ENCODE data around the gene C1orf159. TPM values are rescaled to one million over a fixed set of nuclear protein-coding genes. Genes with fewer than 3 reads are reported as not detected.

Gene C1orf159
- total RNA-seq, 2 experiments from 2014 or later, result 24.5 to 26.8 TPM

- no peaks in the 10 kb centered on the region for H3K36me3 Mint-ChIP-seq (ENCODE audit: low read depth)
- H3K4me3 Mint-ChIP-seq, result no peak overlapping the region
- CTCF ChIA-PET, result no interaction called here
- no peaks in the 10 kb centered on the region for H3K9me3 Mint-ChIP-seq (ENCODE audit: insufficient read depth)
- POLR2A ChIA-PET, result no interaction called here
- H3K4me1 Mint-ChIP-seq (ENCODE audit: low read depth), result no peaks in the 10 kb centered on the region
- DNase-seq, result no peak
- no peaks in the 10 kb centered on the region for H3K27me3 Mint-ChIP-seq (ENCODE audit: low read depth)
- ATAC-seq, result no peak
- no peak overlapping the region for H3K27ac Mint-ChIP-seq
Measured at GRCh38 chr1:1085911-1086841, 29.7 kb downstream of the C1orf159 start.

GRCh38 chr1:1085171-1085841 lies 30.6 kb downstream of the C1orf159 start:
- H3K27me3 Mint-ChIP-seq (ENCODE audit: low read depth), result no peaks in the 10 kb centered on the region
- POLR2A ChIA-PET, result no interaction called here
- no peak overlapping the region for H3K4me3 Mint-ChIP-seq
- CTCF ChIA-PET, result no interaction called here
- no peak overlapping the region for H3K27ac Mint-ChIP-seq
- H3K9me3 Mint-ChIP-seq (ENCODE audit: insufficient read depth), result no peaks in the 10 kb centered on the region
- no peaks in the 10 kb centered on the region for H3K4me1 Mint-ChIP-seq (ENCODE audit: low read depth)
- no peaks in the 10 kb centered on the region for H3K36me3 Mint-ChIP-seq (ENCODE audit: low read depth)
- DNase-seq, result no peak
- no peak for ATAC-seq

- ChIA-PET CTCF (no interaction called here), POLR2A (no interaction called here)
- Mint-ChIP-seq H3K9me3 (ENCODE audit: insufficient read depth) (no peaks in the 10 kb centered on the region), H3K4me3 (no peak overlapping the region), H3K27me3 (ENCODE audit: low read depth) (no peaks in the 10 kb centered on the region), H3K4me1 (ENCODE audit: low read depth) (peaks cover 2% of the 10 kb centered on the region), H3K27ac (no peak overlapping the region), H3K36me3 (ENCODE audit: low read depth) (no peaks in the 10 kb centered on the region)
- DNase-seq (no peak), ATAC-seq (no peak)
Measured at GRCh38 chr1:1084372-1085170, 31.3 kb downstream of the C1orf159 start.

- no peak for DNase-seq
- CTCF ChIA-PET, result no interaction called here
Measured at GRCh38 chr1:1083416-1084371, 32.2 kb downstream of the C1orf159 start.

GRCh38 chr1:1082776-1083415 lies 33.0 kb downstream of the C1orf159 start:
- no peaks in the 10 kb centered on the region for H3K36me3 Mint-ChIP-seq (ENCODE audit: low read depth)
- H3K4me1 Mint-ChIP-seq (ENCODE audit: low read depth), result peaks cover 5% of the 10 kb centered on the region
- POLR2A ChIA-PET, result no interaction called here
- no peaks in the 10 kb centered on the region for H3K9me3 Mint-ChIP-seq (ENCODE audit: insufficient read depth)
- ATAC-seq (no peak), DNase-seq (no peak)
- CTCF ChIA-PET, result no interaction called here
- H3K27me3 Mint-ChIP-seq (ENCODE audit: low read depth), result no peaks in the 10 kb centered on the region
- H3K27ac Mint-ChIP-seq, result no peak overlapping the region
- H3K4me3 Mint-ChIP-seq, result no peak overlapping the region

More at GRCh38 chr1:1083416-1084371, 32.2 kb downstream of the C1orf159 start:
- Mint-ChIP-seq H3K9me3 (ENCODE audit: insufficient read depth) (no peaks in the 10 kb centered on the region), H3K27ac (no peak overlapping the region), H3K27me3 (ENCODE audit: low read depth) (no peaks in the 10 kb centered on the region), H3K36me3 (ENCODE audit: low read depth) (no peaks in the 10 kb centered on the region), H3K4me1 (ENCODE audit: low read depth) (peaks cover 5% of the 10 kb centered on the region), H3K4me3 (no peak overlapping the region)
- POLR2A ChIA-PET, result no interaction called here
- ATAC-seq, result no peak

GRCh38 chr1:1082239-1082775 lies 33.6 kb downstream of the C1orf159 start:
- POLR2A ChIA-PET, result no interaction called here
- no peaks in the 10 kb centered on the region for H3K27me3 Mint-ChIP-seq (ENCODE audit: low read depth)
- no peak overlapping the region for H3K27ac Mint-ChIP-seq
- DNase-seq (no peak), ATAC-seq (no peak)
- no peak overlapping the region for H3K4me3 Mint-ChIP-seq
- no peaks in the 10 kb centered on the region for H3K36me3 Mint-ChIP-seq (ENCODE audit: low read depth)
- CTCF ChIA-PET, result no interaction called here
- peaks cover 5% of the 10 kb centered on the region for H3K4me1 Mint-ChIP-seq (ENCODE audit: low read depth)
- no peaks in the 10 kb centered on the region for H3K9me3 Mint-ChIP-seq (ENCODE audit: insufficient read depth)

GRCh38 chr1:1081311-1082238 lies 34.3 kb downstream of the C1orf159 start:
- no peak for ATAC-seq
- no peaks in the 10 kb centered on the region for H3K36me3 Mint-ChIP-seq (ENCODE audit: low read depth)
- POLR2A ChIA-PET, result no interaction called here
- H3K4me1 Mint-ChIP-seq (ENCODE audit: low read depth), result peaks cover 5% of the 10 kb centered on the region
- H3K27ac Mint-ChIP-seq, result no peak overlapping the region
- no peak overlapping the region for H3K4me3 Mint-ChIP-seq
- no peaks in the 10 kb centered on the region for H3K27me3 Mint-ChIP-seq (ENCODE audit: low read depth)
- CTCF ChIA-PET, result no interaction called here
- H3K9me3 Mint-ChIP-seq (ENCODE audit: insufficient read depth), result no peaks in the 10 kb centered on the region
- DNase-seq, result no peak

GRCh38 chr1:1080951-1081310 lies 35.0 kb downstream of the C1orf159 start:
- Mint-ChIP-seq H3K9me3 (ENCODE audit: insufficient read depth) (no peaks in the 10 kb centered on the region), H3K36me3 (ENCODE audit: low read depth) (no peaks in the 10 kb centered on the region), H3K27ac (no peak overlapping the region), H3K4me3 (no peak overlapping the region), H3K4me1 (ENCODE audit: low read depth) (peaks cover 5% of the 10 kb centered on the region), H3K27me3 (ENCODE audit: low read depth) (no peaks in the 10 kb centered on the region)
- DNase-seq (no peak), ATAC-seq (no peak)
- ChIA-PET POLR2A (no interaction called here), CTCF (no interaction called here)

- POLR2A ChIA-PET, result no interaction called here
Measured at GRCh38 chr1:1080122-1080757, 35.6 kb downstream of the C1orf159 start.

More at GRCh38 chr1:1080122-1080757, 35.6 kb downstream of the C1orf159 start:
- no peaks in the 10 kb centered on the region for H3K36me3 Mint-ChIP-seq (ENCODE audit: low read depth)
- no peaks in the 10 kb centered on the region for H3K9me3 Mint-ChIP-seq (ENCODE audit: insufficient read depth)
- H3K4me3 Mint-ChIP-seq, result no peak overlapping the region
- H3K27ac Mint-ChIP-seq, result no peak overlapping the region
- peaks cover 5% of the 10 kb centered on the region for H3K4me1 Mint-ChIP-seq (ENCODE audit: low read depth)
- no peak for DNase-seq
- peak; percentile 35 for ATAC-seq
- CTCF ChIA-PET, result interaction anchor here (1.1 to 1.3 kb wide), 2 partner anchors 16 to 211 kb away, joined by 3 to 4 read pairs; no protein-coding TSS in a partner anchor
- no peaks in the 10 kb centered on the region for H3K27me3 Mint-ChIP-seq (ENCODE audit: low read depth)

Data from activated CD8-positive, alpha-beta T cell treated with anti-CD3 and anti-CD28 coated beads, Interleukin-2, amount 10 ng/mL, durations not matched to agents 7 days and 5 days (primary cell).